ENCODE measurements around the gene ASCL3.

DNA sequence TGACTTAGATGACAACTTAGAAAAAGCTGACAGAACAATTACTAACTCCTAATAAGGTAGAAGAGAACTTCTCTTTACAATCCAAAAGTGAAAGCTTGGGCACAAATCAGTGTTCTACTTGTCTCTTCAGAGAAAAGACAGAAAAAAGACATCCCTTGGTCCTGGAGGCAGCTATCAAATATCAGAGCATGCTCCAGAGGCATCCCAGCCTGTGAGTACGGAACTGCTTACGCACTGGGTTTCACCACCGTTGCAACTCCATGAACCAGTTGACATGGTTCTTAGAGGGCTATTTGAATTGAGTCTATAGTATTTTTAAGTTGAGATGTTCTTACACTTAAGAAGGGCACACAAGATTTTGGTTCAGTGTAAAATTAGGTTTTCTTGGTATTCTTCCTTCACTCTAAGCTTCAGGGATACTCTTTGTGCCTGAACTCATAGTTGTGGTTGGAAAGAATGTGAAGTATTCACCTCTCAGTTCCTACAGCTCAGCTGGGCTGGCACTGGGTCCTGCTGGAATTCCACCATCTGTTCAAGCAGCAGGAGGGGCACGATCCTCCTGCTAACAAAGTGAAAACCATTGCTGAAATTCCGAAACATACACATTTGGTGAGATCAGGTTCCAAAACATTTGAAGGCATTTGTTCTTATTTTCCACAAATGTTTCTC is 25.5 kb downstream of the ASCL3 start:
- TF ChIP-seq, protein P1, sequence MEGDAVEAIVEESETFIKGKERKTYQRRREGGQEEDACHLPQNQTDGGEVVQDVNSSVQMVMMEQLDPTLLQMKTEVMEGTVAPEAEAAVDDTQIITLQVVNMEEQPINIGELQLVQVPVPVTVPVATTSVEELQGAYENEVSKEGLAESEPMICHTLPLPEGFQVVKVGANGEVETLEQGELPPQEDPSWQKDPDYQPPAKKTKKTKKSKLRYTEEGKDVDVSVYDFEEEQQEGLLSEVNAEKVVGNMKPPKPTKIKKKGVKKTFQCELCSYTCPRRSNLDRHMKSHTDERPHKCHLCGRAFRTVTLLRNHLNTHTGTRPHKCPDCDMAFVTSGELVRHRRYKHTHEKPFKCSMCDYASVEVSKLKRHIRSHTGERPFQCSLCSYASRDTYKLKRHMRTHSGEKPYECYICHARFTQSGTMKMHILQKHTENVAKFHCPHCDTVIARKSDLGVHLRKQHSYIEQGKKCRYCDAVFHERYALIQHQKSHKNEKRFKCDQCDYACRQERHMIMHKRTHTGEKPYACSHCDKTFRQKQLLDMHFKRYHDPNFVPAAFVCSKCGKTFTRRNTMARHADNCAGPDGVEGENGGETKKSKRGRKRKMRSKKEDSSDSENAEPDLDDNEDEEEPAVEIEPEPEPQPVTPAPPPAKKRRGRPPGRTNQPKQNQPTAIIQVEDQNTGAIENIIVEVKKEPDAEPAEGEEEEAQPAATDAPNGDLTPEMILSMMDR (IDR thresholded peaks at IDR 0.05): no peak
- TF ChIP-seq EP300 (IDR thresholded peaks at IDR 0.05): no peak
- peak in 1 of 2 donors; percentile 14 for TF ChIP-seq POLR2AphosphoS5 (IDR thresholded peaks at IDR 0.05)
- no peak for TF ChIP-seq POLR2A (IDR thresholded peaks at IDR 0.05; ENCODE audit: low read depth)

All from esophagus muscularis mucosa (tissue), 4 donors.